Endothelial cell of umbilical vein (primary cell): ENCODE measurements around the gene TSC22D1. TPM values are rescaled to one million over a fixed set of nuclear protein-coding genes. Genes with fewer than 3 reads are reported as not detected.

Experiments used
- BruUV-seq: library from RNA; stranded (reverse); fragments of 400-500 nt; replicated peaks from 2 replicates; lab custom pipeline; 2021; lab: Mats Ljungman, UMichigan
- CTCF ChIA-PET: fragments of 300-600, 350-600 bp; sonication (Branson Sonifier 250); formaldehyde crosslinking; loops from one replicate; lab custom pipeline; 2021; ENCODE audit warnings: antibody characterized with exemption, inconsistent platforms; lab: Charles Lee
- POLR2A ChIA-PET: fragments of 300-600, 350-600 bp; sonication (Branson Sonifier 250); formaldehyde crosslinking; loops from one replicate; lab custom pipeline; 2021; ENCODE audit warnings: antibody characterized with exemption, inconsistent platforms; lab: Charles Lee
- DNase-seq: peaks from one replicate; pipeline ENCODE4 v3.0.0-alpha.2; 2011; ENCODE audit warnings: low read depth, low spot score
- FAIRE-seq: peaks from 2 replicates; lab custom pipeline; 2011; peaks lifted over from hg19 to GRCh38; lab: Jason Lieb, UNC
- H2AFZ ChIP-seq: 2 replicates; pipeline ENCODE4 v1.6.0; 2012; ENCODE audit warnings: low read depth, low read length, control low read depth, inconsistent platforms
- H3K27ac ChIP-seq: 2 replicates; pipeline ENCODE4 v1.5.1; 2011; ENCODE audit warnings: low read depth, mild to moderate bottlenecking, control low read depth, low read length, moderate library complexity; ENCODE audit not compliant: insufficient read depth
- H3K27me3 ChIP-seq, 2 experiments: 2 replicates each; pipeline versions ENCODE4 v1.6.0 to v1.6.1; 2011; ENCODE audit warnings: low read length in 2 of 2, mixed read lengths in 1 of 2; ENCODE audit not compliant: control insufficient read depth in 2 of 2, insufficient read depth in 2 of 2
- H3K36me3 ChIP-seq, 2 experiments: 2 replicates in 1 of 2; 3 replicates in 1 of 2; pipeline ENCODE4 v1.5.1; 2011; ENCODE audit warnings: low read length in 2 of 2, mild to moderate bottlenecking in 1 of 2, moderate library complexity in 1 of 2; ENCODE audit not compliant: control insufficient read depth in 2 of 2, insufficient read depth in 2 of 2; ENCODE audit errors: extremely low read depth in 1 of 2
- H3K4me1 ChIP-seq: 3 replicates; pipeline ENCODE4 v1.5.1; 2011; ENCODE audit warnings: mild to moderate bottlenecking, low read length; ENCODE audit not compliant: control insufficient read depth, insufficient read depth; ENCODE audit errors: extremely low read depth
- H3K4me2 ChIP-seq: 2 replicates; pipeline ENCODE4 v1.6.1; 2011; ENCODE audit warnings: low read length, control low read depth, mixed read lengths; ENCODE audit not compliant: insufficient read depth
- H3K4me3 ChIP-seq, 3 experiments: fragments of 200-600 bp in 1 of 3; sonication (generic), shearing (Covaris generic) in 1 of 3; replicated peaks in 1 of 3; 2 replicates each; pipeline ENCODE4 v1.5.1; 2011 to 2016; ENCODE audit warnings: control low read depth in 3 of 3, low read length in 3 of 3, mild to moderate bottlenecking in 2 of 3, inconsistent platforms in 1 of 3, low read depth in 1 of 3, moderate library complexity in 1 of 3; ENCODE audit not compliant: insufficient read depth in 1 of 3
- H3K79me2 ChIP-seq: 2 replicates; pipeline ENCODE4 v1.6.0; 2012; ENCODE audit warnings: low read length, inconsistent platforms; ENCODE audit not compliant: control insufficient read depth, insufficient read depth
- H3K9ac ChIP-seq: replicated peaks from 2 replicates; pipeline ENCODE3; 2011; ENCODE audit warnings: low read length, control low read depth; ENCODE audit not compliant: insufficient read depth; ENCODE audit errors: extremely low read depth
- H3K9me1 ChIP-seq: replicated peaks from 3 replicates; pipeline ENCODE4 v1.6.0; 2011; ENCODE audit warnings: mild to moderate bottlenecking, low read length; ENCODE audit not compliant: control insufficient read depth, insufficient read depth; ENCODE audit errors: extremely low read depth
- H3K9me3 ChIP-seq: replicated peaks from 2 replicates; pipeline ENCODE4 v1.5.1; 2012; ENCODE audit warnings: low read length, inconsistent platforms; ENCODE audit not compliant: control insufficient read depth, insufficient read depth
- H4K20me1 ChIP-seq: replicated peaks from 2 replicates; pipeline ENCODE3; 2011; ENCODE audit warnings: mild to moderate bottlenecking, low read length; ENCODE audit not compliant: control insufficient read depth, insufficient read depth; ENCODE audit errors: extremely low read depth
- CTCF ChIP-seq, 2 donors: IDR thresholded peaks; 1 replicate in 1 of 2; 2 replicates in 1 of 2; pipeline ENCODE4 v1.5.1; 2011; ENCODE audit warnings: low read length in 2 of 2, mild to moderate bottlenecking in 2 of 2, moderate library complexity in 2 of 2, control low read depth in 1 of 2, inconsistent platforms in 1 of 2, low read depth in 1 of 2; ENCODE audit not compliant: insufficient read depth in 1 of 2; ENCODE audit errors: extremely low read depth in 1 of 2
- EZH2 ChIP-seq: IDR thresholded peaks from 2 replicates; pipeline ENCODE4 v1.6.1; 2012; ENCODE audit warnings: borderline replicate concordance, low read depth, mild to moderate bottlenecking, moderate library complexity, low read length, inconsistent platforms; ENCODE audit not compliant: severe bottlenecking
- FOS ChIP-seq: IDR thresholded peaks from 2 replicates; pipeline ENCODE4 v1.6.1; 2011; ENCODE audit warnings: mild to moderate bottlenecking, low read length, moderate library complexity, borderline replicate concordance; ENCODE audit not compliant: insufficient read depth
- JUN ChIP-seq: IDR thresholded peaks from 2 replicates; pipeline ENCODE4 v1.6.1; 2011; ENCODE audit warnings: borderline replicate concordance, low read depth; ENCODE audit not compliant: insufficient read length, insufficient read depth
- MAX ChIP-seq: IDR thresholded peaks from 2 replicates; pipeline ENCODE4 v1.6.1; 2011; ENCODE audit not compliant: insufficient read depth, insufficient read length
- POLR2A ChIP-seq: IDR thresholded peaks from 2 replicates; pipeline ENCODE4 v1.6.1; 2012; ENCODE audit warnings: low read depth, mild to moderate bottlenecking, control low read depth, low read length
- dilution Hi-C: fragments of 300-500 bp; cut with MboI; formaldehyde crosslinking; loops from one replicate; pipeline ENCODE4 v1.15.0; 2019; ENCODE audit warnings: low sequenced_read_pairs; ENCODE audit not compliant: extremely low pct_ligation_motif_present
- intact Hi-C: fragments of 100-400 bp; cut with micrococcal nuclease; formaldehyde crosslinking; loops from one replicate; pipeline ENCODE4 v1.10.0; 2022
- polyA plus RNA-seq, 4 experiments: library from polyadenylated mRNA; depleted of rRNA in 3 of 4; stranded (reverse) in 3 of 4; unstranded in 1 of 4; fragments of >200 nt; gene quantifications; 2 replicates each; pipeline versions ENCODE4 v1.2.1 to v1.2.3, GENCODE V29; 2011 to 2012; ENCODE audit warnings: missing spikeins in 1 of 4
- total RNA-seq: library from RNA; stranded (reverse); gene quantifications from 2 replicates; pipeline ENCODE4 v1.2.3, GENCODE V29; 2021

TSC22D1 gene
- total and polyA plus RNA-seq, 2 donors (not counting 3 experiments of a cell fraction or from before 2014, with no cell fraction given), result 47.7 to 51.8 TPM

GRCh38 chr13:44574466-44574855, 1.7 kb downstream of the TSC22D1 start:
- Histone ChIP-seq H4K20me1 (no peaks in the 10 kb centered on the region), H3K9me1 (no peaks in the 10 kb centered on the region), H3K9ac (no peak overlapping the region), H3K79me2 (peaks cover 51% of the 10 kb centered on the region), H3K9me3 (no peaks in the 10 kb centered on the region), H3K4me1 (peaks cover 48% of the 10 kb centered on the region), H2AFZ (no peak overlapping the region), H3K27ac (no peak overlapping the region), H3K4me3 (no peak overlapping the region), H3K4me2 (peak overlapping the region; percentile 69), H3K36me3 (peaks cover 0 to 3% of the 10 kb centered on the region in 2 experiments), H3K27me3 (no peaks in the 10 kb centered on the region)
- TF ChIP-seq POLR2A (no peak), JUN (no peak), CTCF (IDR thresholded peaks at IDR 0.05; ENCODE audit: extremely low read depth in 1 of 2, insufficient read depth in 1 of 2, low read depth in 1 of 2, low read length in 2 of 2) (no peak), EZH2 (no peak), MAX (no peak), FOS (no peak)
- DNase-seq (no peak), FAIRE-seq (no peak)
- CTCF ChIA-PET, result interaction anchor here (0.7 to 1.6 kb wide), 7 partner anchors 66 to 359 kb away, joined by 3 to 6 read pairs (median 3); no protein-coding TSS in a partner anchor
- BruUV-seq, result no TSS peak
- dilution Hi-C loops, result no loop called here
- POLR2A ChIA-PET, result no interaction called here
- intact Hi-C loops, result no loop called here
